Smooth muscle cell (in vitro differentiated cells): ENCODE data around the gene TMEM185A. TPM values are rescaled to one million over a fixed set of nuclear protein-coding genes. Genes with fewer than 3 reads are reported as not detected.
"Not testable (repeated sequence)": the region's sequence is repeated elsewhere in the genome, so short reads cannot be mapped to it uniquely, and the experiment has no call there.

ENCODE experiments used
- DNase-seq: peaks from one replicate; lab custom pipeline; 2025; ENCODE audit not compliant: unreplicated experiment; lab: John Stamatoyannopoulos, UW
- H2AFZ ChIP-seq: fragments of 200-600 bp; sonication (generic); 2 replicates; pipeline ENCODE4 v1.6.0; 2016; ENCODE audit warnings: antibody characterized with exemption, low read depth, mild to moderate bottlenecking
- H3F3A ChIP-seq: fragments of 200-600 bp; sonication (generic); 2 replicates; pipeline ENCODE4 v1.6.0; 2017; ENCODE audit warnings: antibody characterized with exemption, low read depth
- H3K27ac ChIP-seq: fragments of 200-600 bp; sonication (generic); 2 replicates; pipeline ENCODE4 v1.5.1; 2016; ENCODE audit warnings: low read depth, mild to moderate bottlenecking
- H3K27me3 ChIP-seq: fragments of 200-600 bp; sonication (generic); 2 replicates; pipeline ENCODE4 v1.6.1; 2016; ENCODE audit warnings: low read depth, mild to moderate bottlenecking
- H3K36me3 ChIP-seq: fragments of 200-600 bp; sonication (generic); 2 replicates; pipeline ENCODE4 v1.5.1; 2016; ENCODE audit warnings: low read depth
- H3K4me1 ChIP-seq: fragments of 200-600 bp; sonication (generic); 2 replicates; pipeline ENCODE4 v1.5.1; 2016; ENCODE audit warnings: low read depth
- H3K4me2 ChIP-seq: fragments of 200-600 bp; sonication (generic); 2 replicates; pipeline ENCODE4 v1.6.0; 2016; ENCODE audit warnings: mild to moderate bottlenecking
- H3K4me3 ChIP-seq: fragments of 200-600 bp; sonication (generic); 2 replicates; pipeline ENCODE4 v1.5.1; 2016; ENCODE audit warnings: mild to moderate bottlenecking
- H3K79me2 ChIP-seq: fragments of 200-600 bp; sonication (generic); 2 replicates; pipeline ENCODE4 v1.6.0; 2016; ENCODE audit warnings: low read depth, mild to moderate bottlenecking
- H3K9ac ChIP-seq: fragments of 200-600 bp; sonication (generic); 2 replicates; pipeline ENCODE4 v1.6.0; 2016; ENCODE audit warnings: low read depth
- H3K9me3 ChIP-seq: fragments of 200-600 bp; sonication (generic); replicated peaks from 2 replicates; pipeline ENCODE4 v1.5.1; 2016; ENCODE audit warnings: low read depth
- H4K20me1 ChIP-seq: fragments of 200-600 bp; sonication (generic); 2 replicates; pipeline ENCODE4 v1.6.0; 2016; ENCODE audit warnings: low read depth
- CTCF ChIP-seq: fragments of 200-600 bp; sonication (generic); IDR thresholded peaks from 2 replicates; pipeline ENCODE4 v1.5.1; 2017; ENCODE audit warnings: borderline replicate concordance, mild to moderate bottlenecking, antibody characterized with exemption; ENCODE audit not compliant: insufficient read depth, poor library complexity, severe bottlenecking
- WGBS: methylation state at CpG from one replicate; pipeline ENCODE4 v1.1.7; 2016; ENCODE audit warnings: low lambda C conversion rate; 5-methylcytosine and 5-hydroxymethylcytosine counted together
- polyA plus RNA-seq: library from polyadenylated mRNA; unstranded; fragments of >200 nt; fragmentation: Nextera tagmentation; extraction: Ambion mirVana; gene quantifications from 2 replicates; pipeline ENCODE4 v1.2.1, GENCODE V29; 2016
- total RNA-seq: library from RNA; depleted of rRNA; stranded (reverse); fragments of >200 nt; gene quantifications from 2 replicates; pipeline ENCODE4 v1.2.3, GENCODE V29; 2014

The TMEM185A gene
- total and polyA plus RNA-seq, 2 experiments from 2014 or later, result 33.4 to 38.6 TPM

GRCh38 chrX:149595214-149595613, 36.4 kb downstream of the TMEM185A start, which contains the start of gene HSFX2:
Gene HSFX2 (minus strand): TSS chrX:149595314. CDS start chrX:149594700, 614 bp downstream.
- H3K9me3 ChIP-seq, H3K36me3 ChIP-seq, H3K4me3 ChIP-seq, H3K27ac ChIP-seq, H3K27me3 ChIP-seq, H3K4me2 ChIP-seq, H3K79me2 ChIP-seq, DNase-seq, H2AFZ ChIP-seq, H4K20me1 ChIP-seq, H3K4me1 ChIP-seq, H3K9ac ChIP-seq, H3F3A ChIP-seq: not testable (repeated sequence)
- WGBS, result no CpG with 5 or more reads among the region's 17 CpGs

GRCh38 chrX:149590993-149591392, 40.6 kb downstream of the TMEM185A start:
- H2AFZ ChIP-seq, H3K27ac ChIP-seq, H4K20me1 ChIP-seq, DNase-seq, H3K9ac ChIP-seq, H3K79me2 ChIP-seq, H3F3A ChIP-seq, H3K4me2 ChIP-seq, H3K4me1 ChIP-seq, H3K27me3 ChIP-seq, H3K9me3 ChIP-seq, H3K4me3 ChIP-seq, H3K36me3 ChIP-seq: not testable (repeated sequence)
- WGBS, result no CpG with 5 or more reads among the region's 7 CpGs

- H3K4me3 ChIP-seq, H3K27me3 ChIP-seq, H3K36me3 ChIP-seq, H3K4me2 ChIP-seq, H3K9me3 ChIP-seq, H3K9ac ChIP-seq, DNase-seq, H3K4me1 ChIP-seq, H2AFZ ChIP-seq, H4K20me1 ChIP-seq, H3K79me2 ChIP-seq, H3F3A ChIP-seq, H3K27ac ChIP-seq: not testable (repeated sequence)
- WGBS, result no CpG with 5 or more reads among the region's 12 CpGs
Measured at GRCh38 chrX:149587359-149587758, 44.2 kb downstream of the TMEM185A start, which contains the start of gene MAGEA9B. Gene MAGEA9B (minus strand): TSS chrX:149587459. CDS start chrX:149583179, 4,280 bp downstream.

- not testable (repeated sequence) for H3K27ac ChIP-seq, H3K79me2 ChIP-seq, H2AFZ ChIP-seq, H3K9me3 ChIP-seq, DNase-seq, H3K9ac ChIP-seq, H3F3A ChIP-seq, H3K4me2 ChIP-seq, H3K27me3 ChIP-seq, H4K20me1 ChIP-seq, H3K4me3 ChIP-seq, H3K4me1 ChIP-seq, H3K36me3 ChIP-seq
- 88% methylated on average over 7 of the region's 17 CpGs for WGBS
Measured at GRCh38 chrX:149585631-149586030, 46.0 kb downstream of the TMEM185A start.

GRCh38 chrX:149573456-149573855, 58.1 kb downstream of the TMEM185A start:
- not testable (repeated sequence) for H4K20me1 ChIP-seq, H3F3A ChIP-seq, H3K27me3 ChIP-seq, H3K9me3 ChIP-seq, H3K79me2 ChIP-seq, DNase-seq, H3K9ac ChIP-seq, H3K36me3 ChIP-seq, H3K4me3 ChIP-seq, H3K27ac ChIP-seq, H3K4me2 ChIP-seq, H3K4me1 ChIP-seq, H2AFZ ChIP-seq
- no CpG with 5 or more reads among the region's 1 CpG for WGBS

GRCh38 chrX:149572743-149573142, 58.8 kb downstream of the TMEM185A start:
- H3K4me1 ChIP-seq, result no peaks in the 10 kb centered on the region
- no peaks in the 10 kb centered on the region for H3K27me3 ChIP-seq
- no peak for TF ChIP-seq CTCF
- no peaks in the 10 kb centered on the region for H3K36me3 ChIP-seq
- H3K4me3 ChIP-seq, result no peak overlapping the region
- no peaks in the 10 kb centered on the region for H4K20me1 ChIP-seq
- no peak overlapping the region for H3K4me2 ChIP-seq
- 21% methylated on average over 1 of the region's 1 CpG for WGBS
- H3K9me3 ChIP-seq, result no peaks in the 10 kb centered on the region
- no peak overlapping the region for H2AFZ ChIP-seq
- peak overlapping the region; percentile 11 for H3K27ac ChIP-seq
- H3K9ac ChIP-seq, result no peak overlapping the region
- H3F3A ChIP-seq, result no peaks in the 10 kb centered on the region
- H3K79me2 ChIP-seq, result no peaks in the 10 kb centered on the region
- no peak for DNase-seq
